WTC11 (cell line): Measurements from ENCODE around the gene CENPV.

Experiments
- NFYB ChIP-seq: sonication (generic); formaldehyde crosslinking; conservative IDR thresholded peaks from 2 replicates; pipeline ENCODE4 v1.8.0; 2022; ENCODE audit warnings: low read depth, missing genetic modification reagents
- TF ChIP-seq, protein P1 (sequence below): sonication (generic); formaldehyde crosslinking; IDR thresholded peaks from 2 replicates; pipeline ENCODE4 v1.8.1; 2022; ENCODE audit warnings: low read depth, missing genetic modification reagents, borderline replicate concordance
- TF ChIP-seq, protein P2 (sequence below): sonication (generic); formaldehyde crosslinking; IDR thresholded peaks from 2 replicates; pipeline ENCODE4 v1.8.0; 2022; ENCODE audit warnings: mild to moderate bottlenecking, missing genetic modification reagents
- TF ChIP-seq, protein P3 (sequence below): sonication (generic); formaldehyde crosslinking; IDR thresholded peaks from 2 replicates; pipeline ENCODE4 v1.8.1; 2022; ENCODE audit warnings: mild to moderate bottlenecking, missing genetic modification reagents, moderate library complexity, borderline replicate concordance
- TF ChIP-seq, protein P4 (sequence below): sonication (generic); formaldehyde crosslinking; IDR thresholded peaks from 2 replicates; pipeline ENCODE4 v1.8.0; 2022; ENCODE audit warnings: mild to moderate bottlenecking, missing genetic modification reagents
- TF ChIP-seq, protein P5 (sequence below): fragments of 200-600 bp; IDR thresholded peaks from 2 replicates; pipeline ENCODE4 v1.8.0; 2022; ENCODE audit warnings: antibody characterized with exemption
- TF ChIP-seq, protein P6 (sequence below): fragments of 250-450 bp; sonication (Bioruptor Pico); conservative IDR thresholded peaks from 2 replicates; pipeline ENCODE4 v1.9.0; 2021; ENCODE audit warnings: mild to moderate bottlenecking
- TF ChIP-seq, protein P7 (sequence below): sonication (generic); formaldehyde crosslinking; IDR thresholded peaks from 2 replicates; pipeline ENCODE4 v1.8.1; 2022; ENCODE audit warnings: low read depth, mild to moderate bottlenecking, moderate library complexity, missing genetic modification reagents, borderline replicate concordance
- TF ChIP-seq, protein P8 (sequence below): sonication (generic); formaldehyde crosslinking; IDR thresholded peaks from 2 replicates; pipeline ENCODE4 v1.8.0; 2022; ENCODE audit warnings: mild to moderate bottlenecking, missing genetic modification reagents
- TF ChIP-seq, protein P9 (sequence below): sonication (generic); formaldehyde crosslinking; IDR thresholded peaks from 2 replicates; pipeline ENCODE4 v1.8.1; 2022; ENCODE audit warnings: mild to moderate bottlenecking, moderate library complexity, missing genetic modification reagents

DNA sequence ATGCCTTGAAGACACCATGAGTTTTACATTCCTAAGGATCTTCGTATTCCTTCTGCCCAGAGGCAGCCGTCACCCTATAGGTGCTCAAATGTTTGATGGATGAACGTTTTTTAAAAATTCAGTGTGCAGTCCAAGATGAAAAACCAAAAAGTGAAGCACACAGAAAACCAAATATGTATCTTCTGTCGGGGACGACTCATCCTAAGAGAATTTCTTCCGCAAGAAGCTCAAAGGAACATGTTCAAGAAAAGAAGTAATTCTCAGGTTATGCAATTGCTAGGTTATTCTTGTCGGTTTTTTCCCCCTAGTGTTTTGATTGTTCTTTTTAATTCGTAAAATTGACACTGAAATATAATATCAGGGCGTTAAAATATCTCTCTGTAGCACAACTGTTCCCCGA is 1.4 kb downstream of the CENPV start:
- no peak for TF ChIP-seq NFYB
- TF ChIP-seq, protein P1, sequence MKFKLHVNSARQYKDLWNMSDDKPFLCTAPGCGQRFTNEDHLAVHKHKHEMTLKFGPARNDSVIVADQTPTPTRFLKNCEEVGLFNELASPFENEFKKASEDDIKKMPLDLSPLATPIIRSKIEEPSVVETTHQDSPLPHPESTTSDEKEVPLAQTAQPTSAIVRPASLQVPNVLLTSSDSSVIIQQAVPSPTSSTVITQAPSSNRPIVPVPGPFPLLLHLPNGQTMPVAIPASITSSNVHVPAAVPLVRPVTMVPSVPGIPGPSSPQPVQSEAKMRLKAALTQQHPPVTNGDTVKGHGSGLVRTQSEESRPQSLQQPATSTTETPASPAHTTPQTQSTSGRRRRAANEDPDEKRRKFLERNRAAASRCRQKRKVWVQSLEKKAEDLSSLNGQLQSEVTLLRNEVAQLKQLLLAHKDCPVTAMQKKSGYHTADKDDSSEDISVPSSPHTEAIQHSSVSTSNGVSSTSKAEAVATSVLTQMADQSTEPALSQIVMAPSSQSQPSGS (CRISPR knock-in tag) = no peak
- TF ChIP-seq, protein P2, sequence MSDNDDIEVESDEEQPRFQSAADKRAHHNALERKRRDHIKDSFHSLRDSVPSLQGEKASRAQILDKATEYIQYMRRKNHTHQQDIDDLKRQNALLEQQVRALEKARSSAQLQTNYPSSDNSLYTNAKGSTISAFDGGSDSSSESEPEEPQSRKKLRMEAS = no peak
- TF ChIP-seq, protein P3, sequence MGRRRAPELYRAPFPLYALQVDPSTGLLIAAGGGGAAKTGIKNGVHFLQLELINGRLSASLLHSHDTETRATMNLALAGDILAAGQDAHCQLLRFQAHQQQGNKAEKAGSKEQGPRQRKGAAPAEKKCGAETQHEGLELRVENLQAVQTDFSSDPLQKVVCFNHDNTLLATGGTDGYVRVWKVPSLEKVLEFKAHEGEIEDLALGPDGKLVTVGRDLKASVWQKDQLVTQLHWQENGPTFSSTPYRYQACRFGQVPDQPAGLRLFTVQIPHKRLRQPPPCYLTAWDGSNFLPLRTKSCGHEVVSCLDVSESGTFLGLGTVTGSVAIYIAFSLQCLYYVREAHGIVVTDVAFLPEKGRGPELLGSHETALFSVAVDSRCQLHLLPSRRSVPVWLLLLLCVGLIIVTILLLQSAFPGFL = no peak
- TF ChIP-seq, protein P4, sequence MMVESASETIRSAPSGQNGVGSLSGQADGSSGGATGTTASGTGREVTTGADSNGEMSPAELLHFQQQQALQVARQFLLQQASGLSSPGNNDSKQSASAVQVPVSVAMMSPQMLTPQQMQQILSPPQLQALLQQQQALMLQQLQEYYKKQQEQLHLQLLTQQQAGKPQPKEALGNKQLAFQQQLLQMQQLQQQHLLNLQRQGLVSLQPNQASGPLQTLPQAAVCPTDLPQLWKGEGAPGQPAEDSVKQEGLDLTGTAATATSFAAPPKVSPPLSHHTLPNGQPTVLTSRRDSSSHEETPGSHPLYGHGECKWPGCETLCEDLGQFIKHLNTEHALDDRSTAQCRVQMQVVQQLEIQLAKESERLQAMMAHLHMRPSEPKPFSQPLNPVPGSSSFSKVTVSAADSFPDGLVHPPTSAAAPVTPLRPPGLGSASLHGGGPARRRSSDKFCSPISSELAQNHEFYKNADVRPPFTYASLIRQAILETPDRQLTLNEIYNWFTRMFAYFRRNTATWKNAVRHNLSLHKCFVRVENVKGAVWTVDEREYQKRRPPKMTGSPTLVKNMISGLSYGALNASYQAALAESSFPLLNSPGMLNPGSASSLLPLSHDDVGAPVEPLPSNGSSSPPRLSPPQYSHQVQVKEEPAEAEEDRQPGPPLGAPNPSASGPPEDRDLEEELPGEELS = no peak
- TF ChIP-seq, protein P5, sequence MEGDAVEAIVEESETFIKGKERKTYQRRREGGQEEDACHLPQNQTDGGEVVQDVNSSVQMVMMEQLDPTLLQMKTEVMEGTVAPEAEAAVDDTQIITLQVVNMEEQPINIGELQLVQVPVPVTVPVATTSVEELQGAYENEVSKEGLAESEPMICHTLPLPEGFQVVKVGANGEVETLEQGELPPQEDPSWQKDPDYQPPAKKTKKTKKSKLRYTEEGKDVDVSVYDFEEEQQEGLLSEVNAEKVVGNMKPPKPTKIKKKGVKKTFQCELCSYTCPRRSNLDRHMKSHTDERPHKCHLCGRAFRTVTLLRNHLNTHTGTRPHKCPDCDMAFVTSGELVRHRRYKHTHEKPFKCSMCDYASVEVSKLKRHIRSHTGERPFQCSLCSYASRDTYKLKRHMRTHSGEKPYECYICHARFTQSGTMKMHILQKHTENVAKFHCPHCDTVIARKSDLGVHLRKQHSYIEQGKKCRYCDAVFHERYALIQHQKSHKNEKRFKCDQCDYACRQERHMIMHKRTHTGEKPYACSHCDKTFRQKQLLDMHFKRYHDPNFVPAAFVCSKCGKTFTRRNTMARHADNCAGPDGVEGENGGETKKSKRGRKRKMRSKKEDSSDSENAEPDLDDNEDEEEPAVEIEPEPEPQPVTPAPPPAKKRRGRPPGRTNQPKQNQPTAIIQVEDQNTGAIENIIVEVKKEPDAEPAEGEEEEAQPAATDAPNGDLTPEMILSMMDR = no peak
- TF ChIP-seq, protein P6, sequence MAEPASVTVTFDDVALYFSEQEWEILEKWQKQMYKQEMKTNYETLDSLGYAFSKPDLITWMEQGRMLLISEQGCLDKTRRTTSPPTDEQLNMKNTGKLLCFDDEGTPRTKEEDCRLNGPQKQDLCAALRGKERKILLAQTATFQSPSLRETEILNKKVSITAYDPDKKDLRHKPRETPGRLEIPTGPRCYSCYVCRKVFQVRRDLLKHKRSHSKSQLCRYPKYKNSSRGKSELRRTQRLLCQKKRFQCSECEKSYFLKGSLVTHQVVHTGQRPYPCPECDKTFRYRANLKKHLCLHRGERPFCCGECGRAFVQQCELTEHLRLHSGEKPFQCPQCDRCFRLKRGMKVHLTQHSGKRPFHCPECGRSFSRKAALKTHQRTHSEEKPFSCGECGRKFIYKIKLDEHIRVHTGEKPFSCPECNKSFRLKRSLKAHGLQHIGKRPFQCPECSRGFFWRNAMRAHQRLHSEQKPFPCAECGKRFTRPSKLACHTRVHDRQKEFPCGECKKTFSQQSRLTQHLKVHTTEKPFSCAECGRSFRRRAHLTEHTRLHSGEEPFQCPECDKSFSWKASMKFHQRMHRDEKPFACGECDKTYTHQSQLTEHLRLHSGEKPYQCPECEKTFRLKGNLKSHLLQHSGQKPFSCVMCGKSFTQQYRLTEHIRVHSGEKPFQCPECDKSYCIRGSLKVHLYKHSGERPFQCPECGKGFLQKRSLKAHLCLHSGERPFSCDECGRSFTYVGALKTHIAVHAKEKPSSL (CRISPR knock-in tag) = no peak
- TF ChIP-seq, protein P7, sequence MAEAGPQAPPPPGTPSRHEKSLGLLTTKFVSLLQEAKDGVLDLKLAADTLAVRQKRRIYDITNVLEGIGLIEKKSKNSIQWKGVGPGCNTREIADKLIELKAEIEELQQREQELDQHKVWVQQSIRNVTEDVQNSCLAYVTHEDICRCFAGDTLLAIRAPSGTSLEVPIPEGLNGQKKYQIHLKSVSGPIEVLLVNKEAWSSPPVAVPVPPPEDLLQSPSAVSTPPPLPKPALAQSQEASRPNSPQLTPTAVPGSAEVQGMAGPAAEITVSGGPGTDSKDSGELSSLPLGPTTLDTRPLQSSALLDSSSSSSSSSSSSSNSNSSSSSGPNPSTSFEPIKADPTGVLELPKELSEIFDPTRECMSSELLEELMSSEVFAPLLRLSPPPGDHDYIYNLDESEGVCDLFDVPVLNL (CRISPR knock-in tag) = no peak
- TF ChIP-seq, protein P8, sequence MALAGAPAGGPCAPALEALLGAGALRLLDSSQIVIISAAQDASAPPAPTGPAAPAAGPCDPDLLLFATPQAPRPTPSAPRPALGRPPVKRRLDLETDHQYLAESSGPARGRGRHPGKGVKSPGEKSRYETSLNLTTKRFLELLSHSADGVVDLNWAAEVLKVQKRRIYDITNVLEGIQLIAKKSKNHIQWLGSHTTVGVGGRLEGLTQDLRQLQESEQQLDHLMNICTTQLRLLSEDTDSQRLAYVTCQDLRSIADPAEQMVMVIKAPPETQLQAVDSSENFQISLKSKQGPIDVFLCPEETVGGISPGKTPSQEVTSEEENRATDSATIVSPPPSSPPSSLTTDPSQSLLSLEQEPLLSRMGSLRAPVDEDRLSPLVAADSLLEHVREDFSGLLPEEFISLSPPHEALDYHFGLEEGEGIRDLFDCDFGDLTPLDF (CRISPR knock-in tag) = no peak
- TF ChIP-seq, protein P9, sequence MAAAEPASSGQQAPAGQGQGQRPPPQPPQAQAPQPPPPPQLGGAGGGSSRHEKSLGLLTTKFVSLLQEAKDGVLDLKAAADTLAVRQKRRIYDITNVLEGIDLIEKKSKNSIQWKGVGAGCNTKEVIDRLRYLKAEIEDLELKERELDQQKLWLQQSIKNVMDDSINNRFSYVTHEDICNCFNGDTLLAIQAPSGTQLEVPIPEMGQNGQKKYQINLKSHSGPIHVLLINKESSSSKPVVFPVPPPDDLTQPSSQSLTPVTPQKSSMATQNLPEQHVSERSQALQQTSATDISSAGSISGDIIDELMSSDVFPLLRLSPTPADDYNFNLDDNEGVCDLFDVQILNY (CRISPR knock-in tag) = no peak
